Measurements from ENCODE around the gene ANKS3. TPM values are rescaled to one million over a fixed set of nuclear protein-coding genes. Genes with fewer than 3 reads are reported as not detected.
A peak's percentile ranks its signal among the peaks of the same experiment; 100 is the strongest.

The ANKS3 gene
- total RNA-seq, 1 experiment from 2014 or later: 12.8 TPM

GRCh38 chr16:4690946-4691665 is 43.0 kb downstream of the ANKS3 start:
- in situ Hi-C loops (cut with HindIII; ENCODE audit: low sequenced_read_pairs): loop anchor here (25.0 kb wide), 1 partner anchor 179 kb away; no protein-coding TSS in a partner anchor
- peak; percentile 74 for DNase-seq (ENCODE audit: low spot score)

- in situ Hi-C loops (cut with HindIII; ENCODE audit: low sequenced_read_pairs): loop anchor here (25.0 kb wide), 1 partner anchor 178 kb away; no protein-coding TSS in a partner anchor
- no peak for DNase-seq (ENCODE audit: low spot score)
Measured at GRCh38 chr16:4689864-4690704, 44.0 kb downstream of the ANKS3 start.

- in situ Hi-C loops (cut with HindIII; ENCODE audit: low sequenced_read_pairs): loop anchor here (25.0 kb wide), 1 partner anchor 177 kb away; no protein-coding TSS in a partner anchor
Measured at GRCh38 chr16:4689091-4689671, 44.9 kb downstream of the ANKS3 start.

GRCh38 chr16:4688674-4689045 is 45.4 kb downstream of the ANKS3 start:
- no peak for DNase-seq (ENCODE audit: low spot score)
- in situ Hi-C loops (cut with HindIII; ENCODE audit: low sequenced_read_pairs): loop anchor here (25.0 kb wide), 1 partner anchor 176 kb away; no protein-coding TSS in a partner anchor

More at GRCh38 chr16:4689091-4689671, 44.9 kb downstream of the ANKS3 start:
- DNase-seq (ENCODE audit: low spot score): no peak

GRCh38 chr16:4687946-4688673 is 46.0 kb downstream of the ANKS3 start:
- in situ Hi-C loops (cut with HindIII; ENCODE audit: low sequenced_read_pairs): loop anchor here (25.0 kb wide), 1 partner anchor 176 kb away; no protein-coding TSS in a partner anchor
- DNase-seq (ENCODE audit: low spot score): no peak

GRCh38 chr16:4687416-4687815 is 46.7 kb downstream of the ANKS3 start:
- DNase-seq (ENCODE audit: low spot score): no peak
- in situ Hi-C loops (cut with HindIII; ENCODE audit: low sequenced_read_pairs): loop anchor here (25.0 kb wide), 1 partner anchor 175 kb away; no protein-coding TSS in a partner anchor

- DNase-seq (ENCODE audit: low spot score): no peak
- in situ Hi-C loops (cut with HindIII; ENCODE audit: low sequenced_read_pairs): loop anchor here (25.0 kb wide), 1 partner anchor 174 kb away; no protein-coding TSS in a partner anchor
Measured at GRCh38 chr16:4686497-4687210, 47.4 kb downstream of the ANKS3 start.

- in situ Hi-C loops (cut with HindIII; ENCODE audit: low sequenced_read_pairs): loop anchor here (25.0 kb wide), 1 partner anchor 174 kb away; no protein-coding TSS in a partner anchor
- DNase-seq (ENCODE audit: low spot score): no peak
Measured at GRCh38 chr16:4685776-4686496, 48.1 kb downstream of the ANKS3 start.

GRCh38 chr16:4685292-4685691 is 48.8 kb downstream of the ANKS3 start:
- in situ Hi-C loops (cut with HindIII; ENCODE audit: low sequenced_read_pairs): loop anchor here (25.0 kb wide), 1 partner anchor 173 kb away; no protein-coding TSS in a partner anchor
- no peak for DNase-seq (ENCODE audit: low spot score)

GRCh38 chr16:4684763-4685162 is 49.3 kb downstream of the ANKS3 start:
- DNase-seq (ENCODE audit: low spot score): no peak
- in situ Hi-C loops (cut with HindIII; ENCODE audit: low sequenced_read_pairs): loop anchor here (25.0 kb wide), 1 partner anchor 172 kb away; no protein-coding TSS in a partner anchor

- DNase-seq (ENCODE audit: low spot score): no peak
- in situ Hi-C loops (cut with HindIII; ENCODE audit: low sequenced_read_pairs): loop anchor here (25.0 kb wide), 1 partner anchor 172 kb away; no protein-coding TSS in a partner anchor
Measured at GRCh38 chr16:4684058-4684715, 49.9 kb downstream of the ANKS3 start.

- DNase-seq (ENCODE audit: low spot score): no peak
- in situ Hi-C loops (cut with HindIII; ENCODE audit: low sequenced_read_pairs): loop anchor here (25.0 kb wide), 1 partner anchor 171 kb away; no protein-coding TSS in a partner anchor
Measured at GRCh38 chr16:4683255-4684057, 50.6 kb downstream of the ANKS3 start.

GRCh38 chr16:4682616-4683254 is 51.3 kb downstream of the ANKS3 start:
- peak; percentile 63 for DNase-seq (ENCODE audit: low spot score)
- in situ Hi-C loops (cut with HindIII; ENCODE audit: low sequenced_read_pairs): loop anchor here (25.0 kb wide), 1 partner anchor 170 kb away; no protein-coding TSS in a partner anchor

- no peak for DNase-seq (ENCODE audit: low spot score)
- in situ Hi-C loops (cut with HindIII; ENCODE audit: low sequenced_read_pairs): loop anchor here (25.0 kb wide), 1 partner anchor 170 kb away; no protein-coding TSS in a partner anchor
Measured at GRCh38 chr16:4682084-4682591, 51.9 kb downstream of the ANKS3 start.

GRCh38 chr16:4681471-4682083 is 52.5 kb downstream of the ANKS3 start:
- no peak for DNase-seq (ENCODE audit: low spot score)
- in situ Hi-C loops (cut with HindIII; ENCODE audit: low sequenced_read_pairs): loop anchor here (25.0 kb wide), 1 partner anchor 169 kb away; no protein-coding TSS in a partner anchor

Measured in G401 (cell line).